Fibroblast of skin of left biceps (primary cell): ENCODE data around the gene CAPS.

ENCODE experiments used
- DNase-seq, 2 experiments: peaks; one replicate each; pipeline ENCODE4 v3.0.0-alpha.2; 2013; ENCODE audit warnings: low read depth in 2 of 2

The CAPS gene

DNA sequence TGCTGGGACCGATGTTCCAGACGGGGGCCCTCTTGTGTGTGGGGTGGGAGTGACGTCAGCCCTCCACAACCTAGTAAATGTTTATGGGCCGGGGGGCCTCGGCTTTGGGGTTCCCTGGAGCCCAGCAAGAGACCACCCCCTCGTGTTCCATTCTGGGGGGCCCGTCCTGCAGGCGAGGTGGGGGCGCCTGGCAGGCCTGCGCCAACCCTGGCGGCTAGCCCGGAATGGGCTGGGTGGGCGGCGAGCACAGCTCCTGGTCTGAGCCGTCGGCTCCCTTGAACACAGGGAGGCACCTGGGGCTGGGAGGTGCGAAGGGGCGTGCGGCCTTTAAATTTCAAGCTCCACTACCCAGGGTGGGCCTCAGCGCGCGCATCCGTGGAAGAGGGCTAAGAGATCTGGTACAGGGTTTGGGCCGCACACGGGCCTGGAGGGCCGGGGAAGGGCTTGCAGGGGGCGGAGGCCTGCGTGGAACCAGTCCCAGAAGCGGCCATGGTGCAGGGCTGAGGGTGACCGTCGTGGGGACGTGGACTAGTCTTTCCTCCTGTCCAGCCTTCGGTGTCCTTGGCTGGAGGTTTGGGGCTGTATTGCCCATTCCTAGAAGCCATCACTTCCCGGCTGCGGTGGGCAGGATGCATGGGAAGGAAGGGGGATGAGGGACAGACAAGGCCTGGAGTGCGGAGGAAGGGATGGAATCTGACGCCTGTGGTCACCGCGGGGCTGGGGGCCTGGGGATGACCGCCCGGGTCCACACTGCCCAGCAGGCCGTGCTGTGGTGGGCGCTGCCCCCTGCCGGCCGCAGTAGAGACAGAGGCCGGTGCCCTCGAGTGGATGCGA, 21.9 kb upstream of the CAPS start:
- DNase-seq, result no peak

DNA sequence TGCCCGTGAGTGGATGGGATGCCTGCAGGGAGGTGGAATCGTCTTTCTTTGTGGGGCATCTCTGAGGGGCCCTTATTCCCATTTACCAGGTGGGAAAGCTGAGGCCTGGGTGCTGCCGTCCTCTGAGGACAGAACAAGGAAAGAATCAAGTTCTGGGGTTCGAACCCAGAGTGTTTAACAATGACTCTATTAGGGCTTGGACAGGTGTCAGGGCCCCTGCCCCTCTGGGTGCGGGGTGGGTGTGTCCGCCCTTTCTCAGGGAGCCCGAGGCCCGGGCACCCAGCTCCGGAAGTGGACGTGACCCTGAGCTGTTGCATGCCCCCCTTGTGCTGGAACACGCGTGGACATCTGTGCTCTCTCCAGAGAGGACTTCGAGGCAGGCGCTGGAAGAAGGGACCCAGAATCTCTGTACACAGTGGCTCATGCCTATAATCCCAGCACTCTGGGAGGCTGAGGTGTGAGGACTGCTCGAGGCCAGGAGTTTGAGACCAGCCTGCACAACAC, 21.2 kb upstream of the CAPS start:
- DNase-seq, result no peak

DNA sequence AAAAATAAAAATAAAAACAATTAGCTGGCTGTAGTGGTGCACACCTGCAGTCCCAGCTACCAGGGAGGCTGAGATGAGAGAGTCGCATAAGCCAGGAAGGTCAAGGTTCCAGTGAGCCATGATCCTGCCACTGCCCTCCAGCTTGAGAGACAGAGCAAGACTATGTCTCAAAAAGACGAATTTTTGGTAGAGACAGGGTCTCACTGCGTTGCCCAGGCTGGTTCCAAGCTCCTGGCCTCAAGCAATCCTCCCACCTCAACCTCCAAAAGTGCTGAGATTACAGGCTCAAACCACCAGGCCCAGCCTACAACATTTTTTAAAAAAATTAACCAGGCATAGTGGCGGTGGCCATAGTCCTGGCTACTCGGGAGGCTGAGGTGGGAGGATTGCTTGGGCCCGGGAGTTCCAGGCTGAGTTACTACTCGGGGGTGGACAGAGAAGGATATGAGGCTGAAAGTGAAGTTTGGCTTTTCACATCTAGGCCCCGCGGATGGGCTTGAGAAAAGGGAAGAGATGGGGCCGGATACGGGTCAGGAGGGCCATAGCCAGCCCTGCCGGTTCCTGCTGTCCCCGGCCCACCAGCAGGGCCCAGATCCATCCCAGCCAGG, 20.7 kb upstream of the CAPS start:
- no peak for DNase-seq

DNA sequence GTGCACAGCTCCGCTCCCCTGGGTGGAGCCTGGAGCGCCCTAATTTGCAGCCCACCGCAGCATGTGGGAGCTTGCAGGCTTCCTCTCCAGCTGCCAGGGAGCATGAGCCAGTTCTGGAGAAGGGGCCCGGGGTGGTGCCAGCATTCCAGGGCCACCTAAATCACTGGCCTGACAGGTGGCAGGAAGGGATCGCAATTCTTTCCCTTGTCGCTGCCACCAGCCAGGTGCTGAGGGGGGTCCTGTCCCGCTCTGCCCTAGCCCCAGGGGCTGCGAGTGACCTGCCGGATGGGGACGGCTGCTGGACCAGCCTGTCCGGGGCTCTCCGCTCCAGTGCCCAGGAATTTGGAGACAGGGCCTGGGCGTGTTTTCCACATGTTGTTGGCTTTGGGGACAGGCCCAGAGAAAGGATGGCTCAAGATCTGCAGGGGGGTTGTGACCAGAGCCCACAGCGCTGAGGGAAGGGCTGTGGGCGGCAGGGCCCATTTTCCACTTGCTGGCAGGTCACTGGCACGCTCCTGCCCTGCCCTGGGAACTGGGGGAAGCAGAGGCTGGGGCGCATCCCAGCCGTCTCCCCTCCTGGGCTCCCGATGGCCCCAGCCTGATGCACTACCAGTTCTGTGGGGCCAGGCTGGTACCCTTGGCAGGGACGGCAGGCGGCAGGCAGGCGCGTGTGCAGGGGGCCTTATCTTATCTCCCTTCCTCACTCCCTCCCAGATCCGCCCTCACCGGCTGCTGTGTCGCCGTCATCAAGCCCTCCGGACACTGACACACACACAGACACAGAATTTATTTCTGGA, 19.9 kb upstream of the CAPS start:
- DNase-seq, result no peak

DNA sequence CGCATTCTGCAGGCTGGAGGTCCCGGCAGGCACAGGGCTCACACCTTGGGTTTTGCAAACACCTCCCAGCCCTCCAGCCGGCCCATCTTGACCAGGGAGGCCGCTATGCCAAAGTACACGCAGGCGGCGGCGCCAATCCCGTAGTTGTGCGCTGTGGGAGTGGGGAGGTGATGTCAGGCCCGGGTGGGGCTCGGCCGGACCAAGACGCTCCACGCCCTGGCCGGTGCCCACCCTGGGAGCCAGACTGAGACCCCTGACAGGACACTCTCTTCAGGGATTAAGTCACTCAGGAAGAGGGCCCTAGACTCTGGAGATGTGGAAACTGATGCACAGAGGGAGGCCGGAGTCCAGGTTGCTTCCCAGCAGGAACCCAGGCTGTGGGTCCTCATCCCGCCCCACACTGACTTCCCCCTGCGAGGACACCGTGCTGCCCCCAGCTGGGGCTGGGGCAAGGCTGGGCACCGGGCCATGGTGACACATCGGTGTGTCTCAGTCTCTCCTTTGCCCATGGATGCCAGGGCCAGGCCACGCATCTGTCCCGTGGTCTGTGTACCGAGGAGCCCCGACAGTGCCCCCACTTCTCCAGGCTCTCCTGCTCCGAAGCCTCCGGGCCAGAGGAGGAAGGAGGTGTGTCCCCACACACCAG, 19.2 kb upstream of the CAPS start:
- DNase-seq, result no peak

DNA sequence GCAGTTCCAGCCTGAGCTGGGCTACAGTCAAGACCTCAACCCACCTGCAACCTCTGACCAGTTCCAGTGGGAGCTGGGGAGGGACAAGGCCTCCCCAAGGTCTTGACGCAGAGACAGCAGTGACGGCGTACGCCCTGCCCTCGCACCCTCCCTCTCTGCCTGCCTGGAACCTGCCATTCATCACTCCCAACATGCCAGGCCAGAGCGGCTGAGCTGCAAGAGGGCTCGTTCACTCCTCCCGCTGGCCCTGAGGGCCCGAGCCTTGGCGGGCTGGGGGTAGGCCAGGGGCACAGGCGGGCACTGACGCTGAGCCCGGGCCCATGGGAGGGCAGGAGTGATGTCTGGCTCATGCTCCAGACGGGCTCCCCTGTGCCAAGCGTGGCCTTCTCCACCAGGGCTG, 18.6 kb upstream of the CAPS start:
- no peak for DNase-seq

DNA sequence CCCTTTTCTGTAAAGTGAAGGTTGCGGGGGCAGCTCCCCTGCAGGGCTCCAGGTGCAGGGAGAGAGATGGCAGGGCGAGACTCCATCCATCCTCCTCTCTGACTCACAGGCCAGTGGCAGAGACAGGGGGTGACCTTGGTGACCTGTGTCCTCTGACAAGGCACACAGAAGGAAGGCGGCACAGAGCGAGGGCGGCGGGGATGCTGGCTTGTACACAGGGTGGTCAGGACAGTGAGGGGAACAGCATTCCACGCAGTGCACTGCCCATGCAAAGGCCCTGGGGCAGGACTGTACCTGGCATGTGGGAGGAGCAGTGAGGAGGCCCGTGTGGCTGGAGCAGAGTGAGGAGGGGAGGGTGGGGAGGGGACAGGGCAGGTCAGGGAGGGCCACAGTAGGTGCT, 18.2 kb upstream of the CAPS start:
- DNase-seq, result no peak

DNA sequence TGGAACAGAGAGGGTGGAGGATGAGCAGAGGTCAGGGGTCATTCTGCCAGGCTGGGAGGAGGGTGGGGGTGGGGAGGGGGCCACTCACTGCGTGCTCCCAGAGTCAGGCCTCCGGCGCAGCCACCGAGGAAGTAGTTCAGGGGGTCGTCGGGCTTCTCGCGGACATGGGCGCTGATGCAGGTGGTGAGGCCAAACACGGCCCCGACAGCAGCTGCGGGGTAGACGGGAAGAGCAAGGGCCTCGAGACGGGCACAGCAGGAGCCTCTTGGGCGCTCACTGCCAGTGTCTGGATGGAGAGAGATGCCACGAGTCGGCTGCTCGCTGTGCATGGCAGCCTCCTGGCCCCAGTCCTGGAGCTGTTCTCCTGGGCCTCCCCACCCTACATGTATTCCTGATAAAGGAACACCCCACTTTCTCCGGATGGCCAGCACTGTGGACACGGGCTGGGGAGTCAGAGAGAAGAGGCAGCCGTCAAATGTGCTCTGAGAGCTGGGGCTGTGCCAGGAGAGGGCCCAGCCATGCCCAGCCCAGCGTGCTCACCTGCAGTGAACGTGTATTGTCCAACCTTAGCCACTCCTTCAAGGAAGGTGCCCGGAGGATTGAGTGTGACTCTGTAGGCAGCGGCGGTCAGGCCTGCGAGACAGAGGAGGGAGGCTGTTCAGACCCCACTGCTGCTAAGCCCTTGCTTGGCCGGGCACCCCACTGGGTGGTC, 17.5 kb upstream of the CAPS start:
- DNase-seq, result no peak

DNA sequence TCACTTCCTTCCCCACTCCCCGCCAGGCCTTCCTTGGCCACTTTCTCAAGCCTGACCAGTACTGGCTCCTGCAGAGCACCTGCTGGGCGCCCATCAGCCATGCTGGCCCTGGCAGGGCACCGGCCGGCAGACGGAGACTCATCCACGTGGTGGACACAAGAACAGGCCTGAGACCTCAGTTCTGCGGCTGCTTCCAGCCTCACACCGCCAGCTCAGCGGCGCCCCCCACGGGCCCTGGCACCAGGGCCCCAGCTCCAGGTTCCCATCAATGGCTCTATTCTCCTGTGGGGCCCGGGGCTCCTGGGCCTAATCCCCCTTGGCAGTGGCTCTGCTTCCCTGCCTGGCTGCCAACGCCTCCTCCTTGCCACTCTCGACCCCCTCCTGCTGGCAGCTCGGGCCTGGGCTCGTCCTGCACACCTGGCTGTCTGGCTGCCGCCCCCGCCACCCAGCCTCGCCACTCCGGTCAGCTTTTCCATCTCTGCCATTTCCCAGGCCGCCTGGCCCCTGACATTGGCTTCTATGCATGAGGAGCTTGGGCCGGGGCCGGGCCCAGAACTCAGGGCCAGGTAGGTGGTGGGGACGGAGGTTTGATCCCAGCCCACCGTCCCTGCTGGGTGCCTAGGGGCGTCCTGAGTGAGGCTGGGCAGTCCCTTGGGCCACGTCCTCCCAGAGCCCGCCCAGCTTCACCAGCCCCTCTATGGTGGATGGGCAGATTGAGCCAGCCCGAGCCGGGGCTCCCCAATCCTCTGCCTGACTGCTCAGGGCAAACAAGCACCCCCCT, 16.7 kb upstream of the CAPS start:
- no peak for DNase-seq

DNA sequence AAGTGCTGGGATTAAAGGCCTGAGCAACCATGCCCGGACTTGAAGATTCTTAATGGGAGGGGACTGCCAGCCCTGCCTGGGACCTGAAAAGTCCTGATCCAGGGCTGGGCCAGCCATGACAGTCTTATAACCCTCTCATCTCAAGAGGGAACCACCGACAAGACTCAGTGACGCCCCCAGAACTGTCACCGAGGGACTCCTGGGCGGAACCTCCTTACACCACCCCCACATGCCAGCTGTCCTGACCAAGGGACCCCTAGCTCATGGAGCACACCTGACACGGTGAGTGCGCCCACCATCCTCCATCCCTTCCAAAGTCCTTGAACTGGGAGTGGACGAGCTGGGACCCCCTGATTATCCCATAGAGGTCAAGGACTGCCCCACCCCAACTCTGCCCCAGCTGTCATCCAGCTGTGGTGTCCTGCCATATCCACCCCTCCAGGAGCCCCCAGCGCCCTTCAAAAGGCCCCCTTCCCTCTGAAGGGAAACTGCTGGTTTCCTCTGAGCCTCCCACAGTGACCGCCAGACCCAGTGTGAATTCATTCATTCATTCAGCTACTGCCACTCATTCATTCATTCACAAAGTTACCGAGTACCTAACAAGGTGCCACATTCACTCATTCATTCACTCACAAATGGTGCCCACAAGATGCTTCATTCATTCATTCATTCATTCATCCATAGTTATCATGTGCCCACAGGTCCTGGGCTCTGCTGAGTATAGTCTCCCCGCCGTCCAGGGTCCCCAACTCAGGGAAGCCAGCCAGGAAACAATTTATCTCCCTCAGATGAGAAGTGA, 14.1 kb upstream of the CAPS start:
- no peak for DNase-seq

DNA sequence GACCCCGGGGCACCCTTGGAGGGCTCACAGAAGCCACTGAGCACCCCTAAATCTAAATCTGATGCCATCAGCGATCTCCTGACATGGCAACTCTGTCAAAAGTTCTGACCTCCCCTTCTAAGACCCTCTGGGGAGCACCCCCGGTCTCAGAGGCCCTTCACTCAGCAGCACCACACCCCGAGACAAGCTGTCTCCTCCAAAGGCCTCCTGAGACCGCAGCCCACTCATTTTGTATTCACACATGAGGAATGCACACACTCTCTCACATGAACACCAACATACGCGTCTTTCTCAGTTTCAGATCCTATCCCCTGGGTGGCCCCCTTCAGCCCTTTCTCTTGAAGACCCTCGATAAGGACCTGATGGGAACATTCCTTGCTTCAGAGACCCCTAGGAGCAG, 13.1 kb upstream of the CAPS start:
- DNase-seq, result no peak

DNA sequence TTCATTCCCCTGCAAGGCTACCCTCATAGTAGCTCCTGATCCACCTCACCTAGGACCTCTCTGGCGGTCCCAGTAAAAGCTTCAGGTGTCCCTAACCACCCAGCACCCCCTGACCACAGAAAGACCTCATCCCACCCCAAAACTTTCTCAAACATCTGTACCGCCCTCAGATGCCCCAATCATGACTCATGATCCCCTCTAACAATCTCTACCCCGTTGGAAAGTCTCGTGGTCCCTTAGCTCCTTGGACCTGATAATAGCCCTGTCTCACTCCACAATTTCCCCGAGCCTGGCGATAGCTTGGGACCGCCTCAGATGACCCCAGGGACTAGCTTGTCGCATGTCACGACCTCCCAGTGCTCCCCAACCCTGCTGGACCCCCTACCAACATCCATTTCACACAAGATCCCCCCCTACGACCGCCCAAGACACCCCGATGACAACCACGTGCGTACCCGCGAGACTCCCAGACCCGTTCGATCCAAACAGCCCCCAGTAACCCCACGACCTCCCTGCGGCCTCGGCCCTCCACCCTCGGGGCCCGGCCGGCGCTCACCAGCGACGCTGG, 10.9 kb upstream of the CAPS start:
- peak in 1 of 2 experiments; percentile 10 for DNase-seq

DNA sequence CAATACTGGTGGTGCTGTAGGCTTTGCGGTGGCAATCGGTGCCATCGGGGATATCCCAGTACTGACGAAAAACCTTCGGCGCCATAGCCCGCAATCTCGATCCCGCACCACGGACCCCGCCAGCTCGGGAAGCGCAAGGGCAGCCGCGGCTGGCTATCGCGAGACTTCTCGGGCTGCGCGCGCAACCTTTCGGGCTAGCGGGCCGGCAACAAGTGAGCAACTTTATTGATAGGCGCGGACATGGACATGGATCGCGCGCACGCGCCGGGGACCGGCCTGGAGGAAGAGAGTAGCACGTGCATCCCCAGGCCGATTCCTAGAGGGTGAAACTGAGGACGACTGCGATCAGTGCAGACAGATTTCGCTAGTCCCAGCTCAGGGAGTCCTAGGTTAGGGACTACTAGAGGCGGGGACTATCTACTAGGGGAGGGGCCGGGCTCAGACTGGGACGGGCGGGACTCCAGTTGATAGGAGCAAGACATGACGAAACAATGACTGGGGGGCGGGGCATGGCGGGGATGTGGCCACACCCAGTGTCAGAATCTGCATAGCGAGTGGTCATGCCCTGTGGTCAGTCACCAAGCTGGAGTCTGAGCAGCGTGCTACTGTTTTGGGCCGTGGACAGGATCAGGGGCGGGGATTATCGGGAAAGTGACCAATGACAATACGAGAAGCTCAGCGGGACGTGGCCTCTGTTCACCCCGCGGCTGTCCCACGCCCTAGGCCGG, 10.3 kb upstream of the CAPS start, which contains the start of gene NDUFA11:
Gene NDUFA11, minus strand, starts transcription at position 167 of the 728 bp plus-strand sequence. Its CDS starts 82 bp downstream, at position 85.
- peak; percentile 92 to 93 for DNase-seq

DNA sequence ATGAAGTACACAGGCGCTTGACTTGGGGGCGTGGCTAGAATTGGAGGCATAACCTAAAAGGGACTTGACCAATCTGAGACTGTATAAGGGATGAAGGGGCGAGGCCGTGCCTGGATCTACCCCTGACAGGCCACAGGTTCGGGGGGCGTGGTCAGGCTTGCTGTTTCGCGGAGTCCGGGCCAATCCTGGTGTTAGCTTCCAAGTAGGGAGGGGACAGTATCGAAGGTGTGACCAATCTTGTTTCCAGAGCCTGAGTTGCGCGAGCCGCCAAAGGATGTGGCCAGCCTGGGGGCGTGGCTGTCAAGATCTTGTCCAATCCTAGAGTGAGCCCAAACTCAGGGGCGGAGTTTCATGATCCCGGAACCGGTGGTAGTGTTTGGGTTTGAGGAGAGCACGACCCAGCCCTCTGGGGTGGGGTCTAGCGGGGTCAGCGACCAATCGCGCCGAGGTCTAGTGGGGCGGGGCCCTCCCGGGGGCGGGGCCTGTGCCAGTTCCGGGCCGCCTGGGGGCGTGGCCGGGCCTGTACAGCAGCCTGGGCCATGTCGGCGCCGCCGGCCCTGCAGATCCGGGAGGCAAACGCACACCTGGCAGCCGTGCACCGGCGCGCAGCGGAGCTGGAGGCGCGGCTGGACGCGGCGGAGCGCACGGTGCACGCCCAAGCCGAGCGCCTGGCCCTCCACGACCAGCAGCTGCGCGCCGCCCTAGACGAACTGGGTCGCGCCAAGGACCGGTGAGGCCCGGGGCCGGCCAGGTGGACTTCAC, 9.5 kb upstream of the CAPS start, which contains the start of gene VMAC:
Gene VMAC, plus strand, starts transcription at position 521 of the 762 bp plus-strand sequence. Its CDS starts 19 bp downstream, at position 540.
- DNase-seq, result peak; percentile 100

DNA sequence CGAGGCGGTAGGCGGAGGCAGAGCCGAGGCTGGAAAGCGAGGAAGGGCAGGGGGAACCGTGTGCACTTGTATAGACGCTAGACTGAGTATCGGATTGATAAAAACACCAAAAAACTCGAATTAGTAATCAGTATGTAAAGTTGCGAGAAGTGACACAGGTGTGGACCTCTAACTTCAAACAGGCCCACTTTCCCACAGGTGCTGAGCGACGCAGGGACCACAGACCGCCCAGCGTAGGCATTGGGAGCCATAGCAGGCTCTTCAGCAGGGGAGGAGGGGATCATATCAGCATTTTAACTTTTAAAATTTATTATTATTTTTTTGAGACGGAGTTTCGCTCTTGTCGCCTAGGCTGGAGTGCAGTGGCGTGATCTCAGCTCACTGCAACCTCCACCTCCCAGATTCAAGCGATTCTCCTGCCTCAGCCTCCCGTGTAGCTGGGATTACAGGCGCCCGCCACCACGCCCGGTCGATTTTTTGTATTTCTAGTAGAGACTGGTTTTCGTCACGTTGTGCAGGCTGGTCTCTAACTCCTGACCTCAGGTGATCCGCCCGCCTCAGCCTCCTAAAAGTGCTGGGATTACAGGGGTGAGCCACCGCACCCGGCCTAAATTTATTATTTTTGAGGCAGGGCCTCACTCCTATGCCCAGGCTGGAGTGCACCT, 8.8 kb upstream of the CAPS start:
- DNase-seq, result no peak

DNA sequence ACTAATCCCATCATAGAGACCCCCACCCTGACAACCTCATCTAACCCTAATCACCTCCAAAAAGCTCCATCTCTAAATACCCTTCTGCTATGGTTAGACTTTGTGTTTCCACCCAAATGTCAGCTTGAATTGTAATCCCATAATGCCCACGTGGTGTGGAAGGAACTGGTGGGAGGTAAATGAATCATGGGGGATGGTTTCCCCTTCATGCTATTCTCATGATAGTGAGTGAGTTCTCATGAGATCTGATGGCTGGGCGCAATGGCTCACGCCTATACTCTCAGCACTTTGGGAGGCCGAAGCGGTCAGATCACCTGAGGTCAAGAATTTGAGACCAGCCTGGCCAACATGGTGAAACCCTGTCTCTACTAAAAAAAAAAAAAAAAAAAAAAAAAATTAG, 6.8 kb upstream of the CAPS start:
- no peak for DNase-seq
